Keratinocyte (primary cell): ENCODE data around the gene SNX11. TPM values are rescaled to one million over a fixed set of nuclear protein-coding genes. Genes with fewer than 3 reads are reported as not detected.
"Not testable (repeated sequence)": the region's sequence is repeated elsewhere in the genome, so short reads cannot be mapped to it uniquely, and the experiment has no call there.

Experiments
- DNase-seq: peaks from one replicate; pipeline ENCODE4 v3.0.0-alpha.2; 2011; ENCODE audit warnings: low read depth, missing footprints, low spot score
- FAIRE-seq: peaks from 2 replicates; lab custom pipeline; 2011; peaks lifted over from hg19 to GRCh38; lab: Jason Lieb, UNC
- H2AFZ ChIP-seq: 2 replicates; pipeline ENCODE4 v1.6.0; 2012; ENCODE audit warnings: low read length, control low read depth, inconsistent platforms; ENCODE audit not compliant: control insufficient read depth
- H3K27ac ChIP-seq: 2 replicates; pipeline ENCODE4 v1.5.1; 2011; ENCODE audit warnings: low read length; ENCODE audit not compliant: control insufficient read depth, insufficient read depth
- H3K27me3 ChIP-seq: 3 replicates; pipeline ENCODE4 v1.6.0; 2011; ENCODE audit warnings: low read length; ENCODE audit not compliant: control insufficient read depth, insufficient read depth; ENCODE audit errors: extremely low read depth
- H3K36me3 ChIP-seq, 2 experiments: 2 replicates in 1 of 2; 3 replicates in 1 of 2; pipeline ENCODE4 v1.5.1; 2011; ENCODE audit warnings: low read length in 2 of 2, mild to moderate bottlenecking in 1 of 2; ENCODE audit not compliant: control insufficient read depth in 2 of 2, insufficient read depth in 2 of 2; ENCODE audit errors: extremely low read depth in 1 of 2
- H3K4me1 ChIP-seq: 3 replicates; pipeline ENCODE4 v1.5.1; 2011; ENCODE audit warnings: low read length; ENCODE audit not compliant: control insufficient read depth, insufficient read depth; ENCODE audit errors: extremely low read depth
- H3K4me2 ChIP-seq: 3 replicates; pipeline ENCODE4 v1.6.0; 2011; ENCODE audit warnings: low read depth, low read length; ENCODE audit not compliant: control insufficient read depth, insufficient read depth; ENCODE audit errors: extremely low read depth
- H3K4me3 ChIP-seq, 3 experiments: fragments of 200-600 bp in 1 of 3; sonication (generic) in 1 of 3; 2 replicates in 2 of 3; 3 replicates in 1 of 3; pipeline ENCODE4 v1.5.1; 2011 to 2016; ENCODE audit warnings: low read length in 3 of 3, mild to moderate bottlenecking in 3 of 3, control low read depth in 2 of 3, inconsistent platforms in 1 of 3, low read depth in 1 of 3, mixed read lengths in 1 of 3, mixed run types in 1 of 3, moderate library complexity in 1 of 3; ENCODE audit not compliant: control insufficient read depth in 2 of 3, insufficient read depth in 2 of 3; ENCODE audit errors: extremely low read depth in 1 of 3
- H3K79me2 ChIP-seq: 2 replicates; pipeline ENCODE4 v1.6.0; 2012; ENCODE audit warnings: low read length; ENCODE audit not compliant: control insufficient read depth, insufficient read depth
- H3K9ac ChIP-seq: 3 replicates; pipeline ENCODE4 v1.6.0; 2011; ENCODE audit warnings: low read length; ENCODE audit not compliant: control insufficient read depth, insufficient read depth; ENCODE audit errors: extremely low read depth
- H3K9me1 ChIP-seq: 3 replicates; pipeline ENCODE4 v1.6.0; 2011; ENCODE audit warnings: low read length; ENCODE audit not compliant: control insufficient read depth, insufficient read depth; ENCODE audit errors: extremely low read depth
- H3K9me3 ChIP-seq: 2 replicates; pipeline ENCODE4 v1.5.1; 2012; ENCODE audit warnings: low read depth, low read length; ENCODE audit not compliant: control insufficient read depth
- H4K20me1 ChIP-seq: 3 replicates; pipeline ENCODE4 v1.6.0; 2011; ENCODE audit warnings: low read length; ENCODE audit not compliant: control insufficient read depth, insufficient read depth; ENCODE audit errors: extremely low read depth
- EZH2 ChIP-seq: IDR thresholded peaks from one replicate; pipeline ENCODE4 v1.6.1; 2012; ENCODE audit warnings: inconsistent platforms, mild to moderate bottlenecking, low read length, moderate library complexity
- dilution Hi-C: fragments of 300-500 bp; cut with MboI; formaldehyde crosslinking; loops from one replicate; pipeline ENCODE4 v1.7.0; 2020; ENCODE audit warnings: low sequenced_read_pairs; ENCODE audit not compliant: extremely low pct_ligation_motif_present
- polyA plus RNA-seq, 5 experiments: library from polyadenylated mRNA; depleted of rRNA in 3 of 5; stranded (reverse) in 3 of 5; stranded (forward) in 1 of 5; unstranded in 1 of 5; fragments of >200 nt; gene quantifications; 1 replicate in 1 of 5; 2 replicates in 3 of 5; 3 replicates in 1 of 5; pipeline versions ENCODE4 v1.2.1 to v1.2.3, GENCODE V29; 2011 to 2012; ENCODE audit warnings: missing spikeins in 2 of 5, low read depth in 1 of 5, low replicate concordance in 1 of 5
- TF ChIP-seq, protein P1 (sequence below), 3 experiments: IDR thresholded peaks in 1 of 3; conservative IDR thresholded peaks in 1 of 3; optimal IDR thresholded peaks in 1 of 3; 2 replicates in 2 of 3; 3 replicates in 1 of 3; pipeline versions ENCODE3 to v1.5.1; 2011; ENCODE audit warnings: low read length in 3 of 3, mild to moderate bottlenecking in 3 of 3, moderate library complexity in 2 of 3, control low read depth in 1 of 3, inconsistent platforms in 1 of 3; ENCODE audit not compliant: insufficient read depth in 2 of 3; ENCODE audit errors: extremely low read depth in 1 of 3

Gene SNX11
- polyA plus RNA-seq, 1 donor (not counting 4 experiments of a cell fraction or from before 2014, with no cell fraction given) = 21.0 TPM

DNA sequence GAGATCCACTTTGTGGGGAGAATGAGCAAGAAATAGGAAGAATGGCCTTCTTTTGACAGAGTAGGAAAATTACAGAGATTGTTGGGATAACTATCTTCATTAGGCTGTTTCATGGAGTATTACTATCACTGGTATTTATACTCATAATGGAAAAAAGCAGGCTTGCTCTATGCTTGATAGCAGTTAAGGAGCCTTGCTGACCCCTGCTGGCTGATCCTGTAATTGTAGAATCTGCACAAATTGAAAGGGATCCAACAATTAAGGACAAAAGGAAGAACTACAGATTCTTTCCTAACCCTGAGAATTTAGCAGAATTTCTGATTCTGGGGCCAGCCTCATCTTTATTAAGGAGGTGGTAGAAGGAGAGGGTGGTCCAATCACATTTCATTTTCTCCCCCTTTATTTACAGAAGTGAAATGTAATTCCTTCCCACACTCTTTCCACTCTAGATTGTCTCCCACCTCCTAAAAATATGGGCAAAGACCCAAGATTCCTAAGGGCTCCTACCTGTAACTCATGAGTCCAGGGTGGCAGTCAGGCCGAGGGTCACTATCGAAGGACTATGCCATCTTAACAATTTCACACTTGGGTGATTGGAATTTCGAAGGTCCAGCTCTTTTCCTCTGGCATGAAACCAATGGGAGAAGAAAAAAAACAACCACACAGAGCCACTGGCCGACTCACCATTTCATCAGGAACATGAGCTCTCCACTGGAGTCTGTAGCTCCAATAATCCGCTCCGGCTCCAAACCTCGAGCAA, 33.1 kb upstream of the SNX11 start:
- no peak overlapping the region for H3K4me3 ChIP-seq
- no peaks in the 10 kb centered on the region for H3K27me3 ChIP-seq
- H3K36me3 ChIP-seq = peaks cover 14 to 25% of the 10 kb centered on the region in 2 experiments
- dilution Hi-C loops = no loop called here
- no peaks in the 10 kb centered on the region for H3K9me1 ChIP-seq
- peaks cover 6% of the 10 kb centered on the region for H3K4me1 ChIP-seq
- TF ChIP-seq, protein P1, sequence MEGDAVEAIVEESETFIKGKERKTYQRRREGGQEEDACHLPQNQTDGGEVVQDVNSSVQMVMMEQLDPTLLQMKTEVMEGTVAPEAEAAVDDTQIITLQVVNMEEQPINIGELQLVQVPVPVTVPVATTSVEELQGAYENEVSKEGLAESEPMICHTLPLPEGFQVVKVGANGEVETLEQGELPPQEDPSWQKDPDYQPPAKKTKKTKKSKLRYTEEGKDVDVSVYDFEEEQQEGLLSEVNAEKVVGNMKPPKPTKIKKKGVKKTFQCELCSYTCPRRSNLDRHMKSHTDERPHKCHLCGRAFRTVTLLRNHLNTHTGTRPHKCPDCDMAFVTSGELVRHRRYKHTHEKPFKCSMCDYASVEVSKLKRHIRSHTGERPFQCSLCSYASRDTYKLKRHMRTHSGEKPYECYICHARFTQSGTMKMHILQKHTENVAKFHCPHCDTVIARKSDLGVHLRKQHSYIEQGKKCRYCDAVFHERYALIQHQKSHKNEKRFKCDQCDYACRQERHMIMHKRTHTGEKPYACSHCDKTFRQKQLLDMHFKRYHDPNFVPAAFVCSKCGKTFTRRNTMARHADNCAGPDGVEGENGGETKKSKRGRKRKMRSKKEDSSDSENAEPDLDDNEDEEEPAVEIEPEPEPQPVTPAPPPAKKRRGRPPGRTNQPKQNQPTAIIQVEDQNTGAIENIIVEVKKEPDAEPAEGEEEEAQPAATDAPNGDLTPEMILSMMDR (optimal IDR thresholded peaks at IDR 0.05 in 1 of 3, IDR thresholded peaks at IDR 0.05 in 1 of 3, conservative IDR thresholded peaks at IDR 0.05 in 1 of 3; ENCODE audit: extremely low read depth in 1 of 3, insufficient read depth in 2 of 3, low read length in 3 of 3) = peak; percentile 48 to 77 (median 64)
- no peak for TF ChIP-seq EZH2
- H4K20me1 ChIP-seq = no peaks in the 10 kb centered on the region
- DNase-seq = no peak
- no peak overlapping the region for H3K4me2 ChIP-seq
- no peak overlapping the region for H2AFZ ChIP-seq
- H3K9me3 ChIP-seq = no peaks in the 10 kb centered on the region
- FAIRE-seq = peak; percentile 59
- peaks cover 22% of the 10 kb centered on the region for H3K79me2 ChIP-seq
- H3K9ac ChIP-seq = peak overlapping the region; percentile 43
- peak overlapping the region; percentile 60 for H3K27ac ChIP-seq

DNA sequence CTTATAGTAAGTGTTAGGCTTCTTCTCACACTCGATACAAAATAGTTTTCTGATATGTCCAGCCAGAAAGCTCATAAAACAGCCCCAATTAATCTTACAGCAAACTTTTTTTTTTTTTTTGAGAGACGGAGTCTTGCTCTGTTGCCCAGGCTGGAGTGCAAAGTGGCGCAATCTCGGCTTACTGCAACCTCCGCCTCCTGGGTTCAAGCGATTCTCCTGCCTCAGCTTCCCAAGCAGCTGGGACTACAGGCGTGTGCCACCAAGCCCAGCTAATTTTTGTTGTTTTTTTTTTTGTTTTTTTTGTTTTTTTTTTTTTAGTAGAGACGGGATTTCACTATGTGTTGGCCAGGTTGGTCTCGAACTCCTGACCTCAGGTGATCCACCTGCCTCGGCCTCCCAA, 30.4 kb upstream of the SNX11 start:
- H3K4me1 ChIP-seq, H4K20me1 ChIP-seq, H3K9me3 ChIP-seq, FAIRE-seq, H3K4me2 ChIP-seq, DNase-seq, H3K9ac ChIP-seq, H2AFZ ChIP-seq, H3K4me3 ChIP-seq, H3K9me1 ChIP-seq, H3K27ac ChIP-seq, dilution Hi-C loops, H3K27me3 ChIP-seq: not testable (repeated sequence)
- Histone ChIP-seq H3K36me3 (peaks cover 12 to 25% of the 10 kb centered on the region in 2 experiments), H3K79me2 (peaks cover 45% of the 10 kb centered on the region)
